Neural progenitor cell (in vitro differentiated cells): ENCODE measurements around the gene ABCB6. TPM values are rescaled to one million over a fixed set of nuclear protein-coding genes. Genes with fewer than 3 reads are reported as not detected.
A peak's percentile ranks its signal among the peaks of the same experiment; 100 is the strongest.

Experiments used
- DNase-seq: peaks from one replicate; pipeline ENCODE4 v3.0.0-alpha.2; 2016; ENCODE audit warnings: low spot score
- H2AFZ ChIP-seq: fragments of 200-600 bp; sonication (generic); replicated peaks from 2 replicates; pipeline ENCODE4 v1.6.1; 2016; ENCODE audit warnings: antibody characterized with exemption
- H3F3A ChIP-seq: fragments of 200-600 bp; sonication (generic); 2 replicates; pipeline ENCODE4 v1.6.1; 2016; ENCODE audit warnings: antibody characterized with exemption, low read depth
- H3K27ac ChIP-seq: fragments of 200-600 bp; sonication (generic); 2 replicates; pipeline ENCODE4 v1.5.1; 2016; ENCODE audit warnings: mild to moderate bottlenecking
- H3K27me3 ChIP-seq: fragments of 200-600 bp; sonication (generic); 2 replicates; pipeline ENCODE4 v1.6.1; 2016; ENCODE audit warnings: mild to moderate bottlenecking, moderate library complexity
- H3K36me3 ChIP-seq: fragments of 200-600 bp; sonication (generic); 2 replicates; pipeline ENCODE4 v1.5.1; 2016
- H3K4me1 ChIP-seq: fragments of 200-600 bp; sonication (generic); 2 replicates; pipeline ENCODE4 v1.6.1; 2016; ENCODE audit warnings: mixed run types
- H3K4me2 ChIP-seq: fragments of 200-600 bp; sonication (generic); 2 replicates; pipeline ENCODE4 v1.6.1; 2016
- H3K4me3 ChIP-seq: fragments of 200-600 bp; sonication (generic); 2 replicates; pipeline ENCODE4 v1.5.1; 2016
- H3K79me2 ChIP-seq: fragments of 200-600 bp; sonication (generic); 2 replicates; pipeline ENCODE4 v1.6.1; 2016; ENCODE audit warnings: low read depth
- H3K9ac ChIP-seq: fragments of 200-600 bp; sonication (generic); 2 replicates; pipeline ENCODE4 v1.6.1; 2016
- H3K9me3 ChIP-seq: fragments of 200-600 bp; sonication (generic); 2 replicates; pipeline ENCODE4 v1.5.1; 2016; ENCODE audit warnings: low read depth
- H4K20me1 ChIP-seq: fragments of 200-600 bp; sonication (generic); 2 replicates; pipeline ENCODE4 v1.6.1; 2016; ENCODE audit warnings: low read depth
- H3K27ac Mint-ChIP-seq: 3 replicates; pipeline ENCODE4 v1.8.0; 2021; ENCODE audit warnings: mixed read lengths
- H3K27me3 Mint-ChIP-seq: 2 replicates; pipeline ENCODE4 v1.8.0; 2022; ENCODE audit warnings: low read depth, mild to moderate bottlenecking, inconsistent platforms, moderate library complexity, mixed read lengths; ENCODE audit not compliant: insufficient read depth
- H3K36me3 Mint-ChIP-seq: 3 replicates; pipeline ENCODE4 v1.8.0; 2021; ENCODE audit warnings: mixed read lengths
- H3K4me1 Mint-ChIP-seq: 3 replicates; pipeline ENCODE4 v1.8.0; 2021; ENCODE audit warnings: mixed read lengths
- H3K4me3 Mint-ChIP-seq: 3 replicates; pipeline ENCODE4 v1.8.0; 2021; ENCODE audit warnings: mild to moderate bottlenecking, moderate library complexity, mixed read lengths
- H3K9me3 Mint-ChIP-seq: 3 replicates; pipeline ENCODE4 v1.8.0; 2020; ENCODE audit warnings: mixed read lengths
- CTCF ChIP-seq: fragments of 200-600 bp; sonication (generic); IDR thresholded peaks from 2 replicates; pipeline ENCODE4 v1.5.1; 2017; ENCODE audit warnings: antibody characterized with exemption, mild to moderate bottlenecking
- EZH2 ChIP-seq: fragments of 200-600 bp; sonication (generic); IDR thresholded peaks from 2 replicates; pipeline ENCODE4 v1.6.1; 2017; ENCODE audit warnings: antibody characterized with exemption, mild to moderate bottlenecking, moderate library complexity
- EZH2phosphoT487 ChIP-seq: fragments of 200-600 bp; sonication (generic); IDR thresholded peaks from 2 replicates; pipeline ENCODE4 v1.6.1; 2017; ENCODE audit warnings: antibody characterized with exemption
- total RNA-seq: library from RNA; depleted of rRNA; stranded (reverse); fragments of >200 nt; gene quantifications from 2 replicates; pipeline ENCODE4 v1.2.3, GENCODE V29; 2015; ENCODE audit warnings: low replicate concordance

Gene ABCB6
- total RNA-seq, 1 donor from 2014 or later: 14.3 TPM

GRCh38 chr2:219249203-219249980 is 30.6 kb upstream of the ABCB6 start:
- no peak overlapping the region for H3K4me2 ChIP-seq
- TF ChIP-seq EZH2phosphoT487 (no peak), EZH2 (no peak)
- no peak overlapping the region for H2AFZ ChIP-seq
- Mint-ChIP-seq H3K9me3 (no peaks in the 10 kb centered on the region), H3K27me3 (peaks cover 35% of the 10 kb centered on the region), H3K4me1 (peaks cover 20% of the 10 kb centered on the region), H3K36me3 (peaks cover 2% of the 10 kb centered on the region), H3K4me3 (no peak overlapping the region), H3K27ac (no peak overlapping the region)
- H3K36me3 ChIP-seq: no peaks in the 10 kb centered on the region
- peaks cover 11% of the 10 kb centered on the region for H3K79me2 ChIP-seq
- H3K27me3 ChIP-seq: peaks cover 36% of the 10 kb centered on the region
- peaks cover 7% of the 10 kb centered on the region for H3K4me1 ChIP-seq
- H3K4me3 ChIP-seq: no peak overlapping the region
- H4K20me1 ChIP-seq: peaks cover 5% of the 10 kb centered on the region
- no peak overlapping the region for H3K27ac ChIP-seq
- DNase-seq: no peak
- peaks cover 11% of the 10 kb centered on the region for H3F3A ChIP-seq
- no peak overlapping the region for H3K9ac ChIP-seq
- H3K9me3 ChIP-seq: no peaks in the 10 kb centered on the region

GRCh38 chr2:219248845-219249202 is 30.1 kb upstream of the ABCB6 start:
- peaks cover 32% of the 10 kb centered on the region for H3K27me3 Mint-ChIP-seq
- no peak overlapping the region for H3K27ac ChIP-seq
- peaks cover 7% of the 10 kb centered on the region for H3K4me1 ChIP-seq

GRCh38 chr2:219247678-219248642 is 29.2 kb upstream of the ABCB6 start:
- TF ChIP-seq EZH2 (no peak), EZH2phosphoT487 (no peak), CTCF (no peak)
- H2AFZ ChIP-seq: no peak overlapping the region
- H3K27me3 ChIP-seq: peaks cover 21% of the 10 kb centered on the region
- peaks cover 19% of the 10 kb centered on the region for H3K4me1 Mint-ChIP-seq
- H3K36me3 Mint-ChIP-seq: peaks cover 2% of the 10 kb centered on the region
- H3K9me3 Mint-ChIP-seq: no peaks in the 10 kb centered on the region
- H3K36me3 ChIP-seq: no peaks in the 10 kb centered on the region
- H4K20me1 ChIP-seq: no peaks in the 10 kb centered on the region
- H3K27ac Mint-ChIP-seq: no peak overlapping the region
- no peak for DNase-seq
- H3K27me3 Mint-ChIP-seq: peaks cover 24% of the 10 kb centered on the region
- no peak overlapping the region for H3K4me3 ChIP-seq
- peak overlapping the region; percentile 24 for H3K4me3 Mint-ChIP-seq
- no peak overlapping the region for H3K4me2 ChIP-seq
- no peak overlapping the region for H3K9ac ChIP-seq
- H3K9me3 ChIP-seq: no peaks in the 10 kb centered on the region
- H3K4me1 ChIP-seq: no peaks in the 10 kb centered on the region
- peaks cover 12% of the 10 kb centered on the region for H3F3A ChIP-seq
- no peak overlapping the region for H3K27ac ChIP-seq
- peaks cover 11% of the 10 kb centered on the region for H3K79me2 ChIP-seq

More at GRCh38 chr2:219248845-219249202, 30.1 kb upstream of the ABCB6 start:
- no peak overlapping the region for H3K27ac Mint-ChIP-seq
- H3K79me2 ChIP-seq: peaks cover 11% of the 10 kb centered on the region
- no peak overlapping the region for H3K4me3 Mint-ChIP-seq
- H3K9me3 Mint-ChIP-seq: no peaks in the 10 kb centered on the region
- H3K4me2 ChIP-seq: no peak overlapping the region
- H3K27me3 ChIP-seq: peaks cover 30% of the 10 kb centered on the region
- peaks cover 12% of the 10 kb centered on the region for H3F3A ChIP-seq
- H3K36me3 ChIP-seq: no peaks in the 10 kb centered on the region
- no peak overlapping the region for H2AFZ ChIP-seq
- no peak overlapping the region for H3K9ac ChIP-seq
- no peak overlapping the region for H3K4me3 ChIP-seq
- TF ChIP-seq EZH2phosphoT487: no peak
- no peak for TF ChIP-seq EZH2
- no peak for TF ChIP-seq CTCF
- no peak for DNase-seq
- H3K9me3 ChIP-seq: no peaks in the 10 kb centered on the region
- peaks cover 2% of the 10 kb centered on the region for H3K36me3 Mint-ChIP-seq
- H4K20me1 ChIP-seq: peaks cover 5% of the 10 kb centered on the region
- H3K4me1 Mint-ChIP-seq: peaks cover 22% of the 10 kb centered on the region
